Astrocyte (in vitro differentiated cells and primary cell): ENCODE measurements around the gene SERPINB5. TPM values are rescaled to one million over a fixed set of nuclear protein-coding genes. Genes with fewer than 3 reads are reported as not detected.

Experiments
- DNase-seq: peaks from one replicate; pipeline ENCODE4 v3.0.0-alpha.2; 2010; ENCODE audit warnings: low read depth
- FAIRE-seq: peaks from 2 replicates; lab custom pipeline; 2011; peaks lifted over from hg19 to GRCh38; lab: Jason Lieb, UNC
- H2AFZ ChIP-seq: 2 replicates; pipeline ENCODE4 v1.6.0; 2012; ENCODE audit warnings: low read depth, low read length, inconsistent platforms
- H3K27ac ChIP-seq: 2 replicates; pipeline ENCODE4 v1.5.1; 2011; ENCODE audit warnings: low read depth, low read length, inconsistent platforms
- H3K27me3 ChIP-seq: 2 replicates; pipeline ENCODE4 v1.6.0; 2011; ENCODE audit warnings: low read length, inconsistent platforms; ENCODE audit not compliant: insufficient read depth
- H3K36me3 ChIP-seq: 2 replicates; pipeline ENCODE4 v1.5.1; 2011; ENCODE audit warnings: low read length, inconsistent platforms; ENCODE audit not compliant: insufficient read depth
- H3K4me1 ChIP-seq: 2 replicates; pipeline ENCODE4 v1.5.1; 2011; ENCODE audit warnings: low read length, inconsistent platforms; ENCODE audit not compliant: insufficient read depth
- H3K4me2 ChIP-seq: 2 replicates; pipeline ENCODE4 v1.6.0; 2012; ENCODE audit warnings: low read length, inconsistent platforms
- H3K4me3 ChIP-seq: 2 replicates; pipeline ENCODE4 v1.5.1; 2011; ENCODE audit warnings: low read depth, mild to moderate bottlenecking, low read length, inconsistent platforms; ENCODE audit not compliant: insufficient read depth
- H3K79me2 ChIP-seq: 2 replicates; pipeline ENCODE4 v1.6.0; 2012; ENCODE audit warnings: mild to moderate bottlenecking, low read length, inconsistent platforms; ENCODE audit not compliant: insufficient read depth
- H3K9ac ChIP-seq: 2 replicates; pipeline ENCODE4 v1.6.0; 2012; ENCODE audit warnings: mild to moderate bottlenecking, low read length, inconsistent platforms
- H3K9me3 ChIP-seq: 2 replicates; pipeline ENCODE4 v1.5.1; 2012; ENCODE audit warnings: low read depth, mild to moderate bottlenecking, low read length, inconsistent platforms; ENCODE audit not compliant: insufficient read depth
- H4K20me1 ChIP-seq: 2 replicates; pipeline ENCODE4 v1.6.0; 2012; ENCODE audit warnings: low read length, inconsistent platforms; ENCODE audit not compliant: insufficient read depth
- H3K27ac Mint-ChIP-seq: one replicate; pipeline ENCODE4 v1.8.0; 2021; ENCODE audit warnings: mild to moderate bottlenecking, mixed read lengths; ENCODE audit not compliant: unreplicated experiment
- H3K27me3 Mint-ChIP-seq: one replicate; pipeline ENCODE4 v1.8.0; 2021; ENCODE audit warnings: low read depth, mixed read lengths; ENCODE audit not compliant: unreplicated experiment
- H3K36me3 Mint-ChIP-seq: one replicate; pipeline ENCODE4 v1.8.0; 2021; ENCODE audit warnings: low read depth, mixed read lengths; ENCODE audit not compliant: unreplicated experiment
- H3K4me1 Mint-ChIP-seq: one replicate; pipeline ENCODE4 v1.8.0; 2021; ENCODE audit warnings: low read depth, mixed read lengths; ENCODE audit not compliant: unreplicated experiment
- H3K4me3 Mint-ChIP-seq: one replicate; pipeline ENCODE4 v1.8.0; 2021; ENCODE audit warnings: mild to moderate bottlenecking, moderate library complexity, mixed read lengths; ENCODE audit not compliant: unreplicated experiment
- H3K9me3 Mint-ChIP-seq: one replicate; pipeline ENCODE4 v1.8.0; 2021; ENCODE audit warnings: mild to moderate bottlenecking, mixed read lengths; ENCODE audit not compliant: unreplicated experiment
- EZH2 ChIP-seq: IDR thresholded peaks from 2 replicates; pipeline ENCODE4 v1.6.1; 2012; ENCODE audit warnings: mild to moderate bottlenecking, low read length, inconsistent platforms; ENCODE audit not compliant: insufficient read depth
- total RNA-seq: library from RNA; stranded (reverse); gene quantifications from 2 replicates; pipeline ENCODE4 v1.2.1, GENCODE V29; 2021
- TF ChIP-seq, protein P1 (sequence below): IDR thresholded peaks from 2 replicates; pipeline ENCODE4 v1.5.1; 2011; ENCODE audit warnings: low read depth, mild to moderate bottlenecking, inconsistent platforms, low read length, moderate library complexity; ENCODE audit not compliant: insufficient read depth

The SERPINB5 gene
- total RNA-seq, 1 donor from 2014 or later: not detected

- no peak overlapping the region for H3K4me3 ChIP-seq
- H3K27me3 ChIP-seq: no peaks in the 10 kb centered on the region
- no peaks in the 10 kb centered on the region for H4K20me1 ChIP-seq
- H3K4me3 Mint-ChIP-seq: no peak overlapping the region
- TF ChIP-seq EZH2: no peak
- TF ChIP-seq, protein P1, sequence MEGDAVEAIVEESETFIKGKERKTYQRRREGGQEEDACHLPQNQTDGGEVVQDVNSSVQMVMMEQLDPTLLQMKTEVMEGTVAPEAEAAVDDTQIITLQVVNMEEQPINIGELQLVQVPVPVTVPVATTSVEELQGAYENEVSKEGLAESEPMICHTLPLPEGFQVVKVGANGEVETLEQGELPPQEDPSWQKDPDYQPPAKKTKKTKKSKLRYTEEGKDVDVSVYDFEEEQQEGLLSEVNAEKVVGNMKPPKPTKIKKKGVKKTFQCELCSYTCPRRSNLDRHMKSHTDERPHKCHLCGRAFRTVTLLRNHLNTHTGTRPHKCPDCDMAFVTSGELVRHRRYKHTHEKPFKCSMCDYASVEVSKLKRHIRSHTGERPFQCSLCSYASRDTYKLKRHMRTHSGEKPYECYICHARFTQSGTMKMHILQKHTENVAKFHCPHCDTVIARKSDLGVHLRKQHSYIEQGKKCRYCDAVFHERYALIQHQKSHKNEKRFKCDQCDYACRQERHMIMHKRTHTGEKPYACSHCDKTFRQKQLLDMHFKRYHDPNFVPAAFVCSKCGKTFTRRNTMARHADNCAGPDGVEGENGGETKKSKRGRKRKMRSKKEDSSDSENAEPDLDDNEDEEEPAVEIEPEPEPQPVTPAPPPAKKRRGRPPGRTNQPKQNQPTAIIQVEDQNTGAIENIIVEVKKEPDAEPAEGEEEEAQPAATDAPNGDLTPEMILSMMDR: no peak
- no peaks in the 10 kb centered on the region for H3K4me1 ChIP-seq
- H3K4me1 Mint-ChIP-seq: peaks cover 2% of the 10 kb centered on the region
- no peak overlapping the region for H3K4me2 ChIP-seq
- no peak overlapping the region for H3K27ac Mint-ChIP-seq
- no peaks in the 10 kb centered on the region for H3K27me3 Mint-ChIP-seq
- no peaks in the 10 kb centered on the region for H3K79me2 ChIP-seq
- no peak overlapping the region for H2AFZ ChIP-seq
- DNase-seq: no peak
- H3K9me3 ChIP-seq: no peaks in the 10 kb centered on the region
- no peak overlapping the region for H3K9ac ChIP-seq
- no peak for FAIRE-seq
- H3K9me3 Mint-ChIP-seq: no peaks in the 10 kb centered on the region
- no peak overlapping the region for H3K27ac ChIP-seq
- no peaks in the 10 kb centered on the region for H3K36me3 ChIP-seq
- no peaks in the 10 kb centered on the region for H3K36me3 Mint-ChIP-seq
These were observed 18.8 kb upstream of the SERPINB5 start for GRCh38 chr18:63457977-63458376.

GRCh38 chr18:63460414-63460813 is 16.3 kb upstream of the SERPINB5 start:
- Histone ChIP-seq H3K27ac (no peak overlapping the region), H4K20me1 (no peaks in the 10 kb centered on the region), H3K4me2 (no peak overlapping the region), H3K9me3 (no peaks in the 10 kb centered on the region), H3K9ac (no peak overlapping the region), H3K4me1 (no peaks in the 10 kb centered on the region), H3K36me3 (no peaks in the 10 kb centered on the region), H3K79me2 (no peaks in the 10 kb centered on the region), H3K27me3 (peaks cover 5% of the 10 kb centered on the region), H3K4me3 (no peak overlapping the region), H2AFZ (no peak overlapping the region)
- Mint-ChIP-seq H3K9me3 (no peaks in the 10 kb centered on the region), H3K4me3 (no peak overlapping the region), H3K27me3 (no peaks in the 10 kb centered on the region), H3K27ac (no peak overlapping the region), H3K4me1 (no peaks in the 10 kb centered on the region), H3K36me3 (no peaks in the 10 kb centered on the region)
- FAIRE-seq (no peak), DNase-seq (no peak)
- TF ChIP-seq, protein P1: no peak
- TF ChIP-seq EZH2: no peak

DNA sequence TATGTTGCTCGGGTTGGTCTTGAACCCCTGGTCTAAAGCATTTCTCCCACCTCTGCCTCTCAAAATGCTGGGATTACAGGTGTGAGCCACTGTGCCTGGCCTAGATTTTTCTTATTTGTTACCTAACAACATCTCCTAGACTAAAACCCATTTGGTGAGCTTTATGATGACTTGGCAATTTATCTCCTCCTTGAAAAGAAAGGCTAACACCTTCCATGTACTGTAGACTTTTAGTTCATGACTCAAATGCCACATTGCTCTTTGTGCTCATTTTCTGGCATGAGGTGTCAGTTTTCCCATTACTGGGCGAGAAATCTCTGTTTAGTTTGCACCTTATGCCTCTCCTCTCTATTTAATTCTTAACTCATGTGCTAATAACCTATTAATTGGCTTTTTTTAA is 12.3 kb upstream of the SERPINB5 start:
- H3K4me1 Mint-ChIP-seq: peaks cover 2% of the 10 kb centered on the region
- no peak overlapping the region for H3K4me3 Mint-ChIP-seq
- H3K4me1 ChIP-seq: no peaks in the 10 kb centered on the region
- H2AFZ ChIP-seq: no peak overlapping the region
- H3K9ac ChIP-seq: no peak overlapping the region
- no peaks in the 10 kb centered on the region for H3K36me3 ChIP-seq
- H3K9me3 Mint-ChIP-seq: no peaks in the 10 kb centered on the region
- DNase-seq (no peak), FAIRE-seq (no peak)
- no peaks in the 10 kb centered on the region for H3K79me2 ChIP-seq
- no peak overlapping the region for H3K27ac Mint-ChIP-seq
- H3K4me2 ChIP-seq: no peak overlapping the region
- H3K27ac ChIP-seq: no peak overlapping the region
- no peaks in the 10 kb centered on the region for H4K20me1 ChIP-seq
- no peaks in the 10 kb centered on the region for H3K27me3 Mint-ChIP-seq
- no peak overlapping the region for H3K4me3 ChIP-seq
- TF ChIP-seq EZH2: no peak
- no peaks in the 10 kb centered on the region for H3K36me3 Mint-ChIP-seq
- peaks cover 5% of the 10 kb centered on the region for H3K27me3 ChIP-seq
- H3K9me3 ChIP-seq: no peaks in the 10 kb centered on the region
